NB4 (cell line): ENCODE data around the gene NR4A1.

Experiments used
- DNase-seq: peaks from one replicate; pipeline ENCODE4 v3.0.0; 2010; ENCODE audit warnings: low read depth
- H3K4me3 ChIP-seq: one replicate; pipeline ENCODE4 v1.5.1; 2011; ENCODE audit warnings: mild to moderate bottlenecking, low read depth, low read length, moderate library complexity
- CTCF ChIP-seq: IDR thresholded peaks from one replicate; pipeline ENCODE4 v1.5.1; 2012; ENCODE audit warnings: low read depth, low read length
- MAX ChIP-seq: IDR thresholded peaks from 2 replicates; pipeline ENCODE4 v1.6.1; 2011; ENCODE audit warnings: low read depth, low read length
- MYC ChIP-seq: IDR thresholded peaks from 2 replicates; pipeline ENCODE4 v1.6.1; 2011; ENCODE audit warnings: low read depth, low read length
- POLR2A ChIP-seq: IDR thresholded peaks from 2 replicates; pipeline ENCODE4 v1.6.1; 2011; ENCODE audit warnings: mild to moderate bottlenecking; ENCODE audit not compliant: insufficient read length; ENCODE audit errors: extremely low read depth

Gene NR4A1

GRCh38 chr12:52055731-52056711, 4.8 kb downstream of the NR4A1 start:
- no peak for DNase-seq
- TF ChIP-seq POLR2A, result no peak
- TF ChIP-seq MYC, result no peak
- no peak for TF ChIP-seq CTCF
- no peak for TF ChIP-seq MAX
- H3K4me3 ChIP-seq, result no peak overlapping the region

GRCh38 chr12:52056801-52057637, 5.8 kb downstream of the NR4A1 start:
- TF ChIP-seq MAX (no peak), MYC (no peak), CTCF (no peak), POLR2A (no peak)
- no peak for DNase-seq
- no peak overlapping the region for H3K4me3 ChIP-seq

- DNase-seq, result no peak
- no peak overlapping the region for H3K4me3 ChIP-seq
- no peak for TF ChIP-seq MAX
- no peak for TF ChIP-seq CTCF
- no peak for TF ChIP-seq POLR2A
- no peak for TF ChIP-seq MYC
Observed at GRCh38 chr12:52057638-52058576, 6.7 kb downstream of the NR4A1 start.

GRCh38 chr12:52058631-52059361, 7.6 kb downstream of the NR4A1 start:
- no peak for TF ChIP-seq MYC
- TF ChIP-seq MAX, result no peak
- no peak for TF ChIP-seq CTCF
- no peak for TF ChIP-seq POLR2A
- no peak for DNase-seq
- H3K4me3 ChIP-seq, result no peak overlapping the region
